ENCODE results near the gene IRF8.

GRCh38 chr16:85929259-85929721, 30.3 kb downstream of the IRF8 start:
- no peak for TF ChIP-seq EZH2phosphoT487 (IDR thresholded peaks at IDR 0.05; ENCODE audit: borderline replicate concordance, low read depth)
- no peak for TF ChIP-seq CTCF (IDR thresholded peaks at IDR 0.05)
- TF ChIP-seq POLR2AphosphoS5 (IDR thresholded peaks at IDR 0.05; ENCODE audit: low read depth, low read length), result no peak
- TF ChIP-seq FOXM1 (IDR thresholded peaks at IDR 0.05; ENCODE audit: low read depth), result no peak
- TF ChIP-seq REST (IDR thresholded peaks at IDR 0.05; ENCODE audit: low read depth, low read length), result no peak
- TF ChIP-seq ELF1 (IDR thresholded peaks at IDR 0.05), result no peak
- TF ChIP-seq USF1 (IDR thresholded peaks at IDR 0.05; ENCODE audit: borderline replicate concordance, low read depth), result no peak
- no peak for TF ChIP-seq GABPA (IDR thresholded peaks at IDR 0.05; ENCODE audit: low read depth)
- no peak for TF ChIP-seq MXI1 (IDR thresholded peaks at IDR 0.05; ENCODE audit: low read depth, low read length)
- TF ChIP-seq CHD2 (IDR thresholded peaks at IDR 0.05; ENCODE audit: low read length, partially characterized antibody), result no peak
- no peak for TF ChIP-seq EP300 (IDR thresholded peaks at IDR 0.05; ENCODE audit: borderline replicate concordance in 1 of 2, low read depth in 1 of 2, low read length in 1 of 2)
- TF ChIP-seq NFIC (IDR thresholded peaks at IDR 0.05; ENCODE audit: borderline replicate concordance), result no peak

Data from SK-N-SH (cell line).